HG02981 (cell line): ENCODE measurements around the gene NCKAP5.
"Not testable (repeated sequence)": the region's sequence is repeated elsewhere in the genome, so short reads cannot be mapped to it uniquely, and the experiment has no call there.

Experiments used
- ATAC-seq: cut with Tn5 transposase; IDR thresholded peaks from one replicate; pipeline ENCODE4 v1.9.1; 2021; ENCODE audit warnings: mild to moderate bottlenecking, moderate library complexity; ENCODE audit not compliant: unreplicated experiment

NCKAP5 gene

GRCh38 chr2:133525090-133525489 is 43.2 kb downstream of the NCKAP5 start:
- no peak for ATAC-seq

- no peak for ATAC-seq
Observed at GRCh38 chr2:133523406-133523805, 44.9 kb downstream of the NCKAP5 start.

- no peak for ATAC-seq
Observed at GRCh38 chr2:133522204-133522603, 46.1 kb downstream of the NCKAP5 start.

- no peak for ATAC-seq
Observed at GRCh38 chr2:133521146-133521745, 47.0 kb downstream of the NCKAP5 start.

GRCh38 chr2:133519677-133520076 is 48.6 kb downstream of the NCKAP5 start:
- not testable (repeated sequence) for ATAC-seq

GRCh38 chr2:133518700-133519344 is 49.4 kb downstream of the NCKAP5 start:
- ATAC-seq = no peak

GRCh38 chr2:133517876-133518275 is 50.4 kb downstream of the NCKAP5 start:
- no peak for ATAC-seq

- no peak for ATAC-seq
Observed at GRCh38 chr2:133516405-133517026, 51.7 kb downstream of the NCKAP5 start.

- ATAC-seq = no peak
Observed at GRCh38 chr2:133515271-133515670, 53.0 kb downstream of the NCKAP5 start.

- no peak for ATAC-seq
Observed at GRCh38 chr2:133513893-133514292, 54.4 kb downstream of the NCKAP5 start.

GRCh38 chr2:133512121-133512520 is 56.1 kb downstream of the NCKAP5 start:
- ATAC-seq = no peak

GRCh38 chr2:133511679-133512078 is 56.6 kb downstream of the NCKAP5 start:
- ATAC-seq = no peak

GRCh38 chr2:133509777-133510176 is 58.5 kb downstream of the NCKAP5 start:
- no peak for ATAC-seq

- no peak for ATAC-seq
Observed at GRCh38 chr2:133508546-133509165, 59.6 kb downstream of the NCKAP5 start.

- no peak for ATAC-seq
Observed at GRCh38 chr2:133506996-133507395, 61.3 kb downstream of the NCKAP5 start.

GRCh38 chr2:133504566-133505505 is 63.4 kb downstream of the NCKAP5 start:
- ATAC-seq = no peak

- no peak for ATAC-seq
Observed at GRCh38 chr2:133503927-133504326, 64.3 kb downstream of the NCKAP5 start.

GRCh38 chr2:133503323-133503722 is 64.9 kb downstream of the NCKAP5 start:
- peak; percentile 80 for ATAC-seq

- no peak for ATAC-seq
Observed at GRCh38 chr2:133502678-133503077, 65.6 kb downstream of the NCKAP5 start.

- no peak for ATAC-seq
Observed at GRCh38 chr2:133500917-133501316, 67.3 kb downstream of the NCKAP5 start.
